Aorta (tissue), 5 donors: ENCODE measurements around the gene SFR1. TPM values are rescaled to one million over a fixed set of nuclear protein-coding genes. Genes with fewer than 3 reads are reported as not detected.
A peak's percentile ranks its signal among the peaks of the same experiment; 100 is the strongest.

ENCODE experiments used
- ATAC-seq: fragments of 200-7000 bp; cut with Tn5 transposase; one replicate; pipeline ENCODE4 v1.9.1; 2022; ENCODE audit warnings: moderate library complexity; ENCODE audit not compliant: low FRiP score
- DNase-seq, 2 donors: peaks; one replicate each; pipeline ENCODE4 v3.0.0-alpha.2; 2020
- H3K27ac ChIP-seq, 2 donors: one replicate each; pipeline ENCODE4 v1.5.1; 2013; ENCODE audit warnings: low read length in 2 of 2, mild to moderate bottlenecking in 2 of 2, moderate library complexity in 2 of 2, control low read depth in 1 of 2, inconsistent platforms in 1 of 2, low read depth in 1 of 2
- H3K27me3 ChIP-seq, 2 donors: one replicate each; pipeline ENCODE4 v1.6.1; 2013; ENCODE audit warnings: control low read depth in 1 of 2, low read length in 1 of 2, mild to moderate bottlenecking in 1 of 2, moderate library complexity in 1 of 2; ENCODE audit not compliant: insufficient read depth in 2 of 2, control insufficient read depth in 1 of 2
- H3K36me3 ChIP-seq, 2 donors: one replicate each; pipeline ENCODE4 v1.6.1; 2013; ENCODE audit warnings: control low read depth in 1 of 2, low read length in 1 of 2, mild to moderate bottlenecking in 1 of 2; ENCODE audit not compliant: insufficient read depth in 2 of 2, control insufficient read depth in 1 of 2
- H3K4me1 ChIP-seq, 2 donors: one replicate each; pipeline ENCODE4 v1.6.1; 2013; ENCODE audit warnings: low read length in 2 of 2, control low read depth in 1 of 2, mild to moderate bottlenecking in 1 of 2, moderate library complexity in 1 of 2; ENCODE audit not compliant: insufficient read depth in 2 of 2, control insufficient read depth in 1 of 2
- H3K4me3 ChIP-seq, 2 donors: one replicate each; pipeline ENCODE4 v1.5.1; 2013; ENCODE audit warnings: low read length in 2 of 2, control low read depth in 1 of 2, mild to moderate bottlenecking in 1 of 2
- H3K9me3 ChIP-seq: one replicate; pipeline ENCODE4 v1.6.1; 2013; ENCODE audit warnings: mild to moderate bottlenecking, low read length; ENCODE audit not compliant: control insufficient read depth
- WGBS, 2 donors: extraction: QIAGEN DNeasy Blood & Tissue Kit; methylation state at CpG; one replicate each; pipeline ENCODE4 v1.1.7; 2013; 5-methylcytosine and 5-hydroxymethylcytosine counted together
- intact Hi-C, 2 donors: fragments of 100-400 bp; cut with DNase I; formaldehyde crosslinking; loops; one replicate each; pipeline versions ENCODE4 v1.14.2 to v1.15.0; 2022
- long read RNA-seq, 2 donors: library from polyadenylated mRNA; unstranded; transcript quantifications; one replicate each; pipeline ENCODE4 v2.0.0, GENCODE V29; 2020 to 2021
- polyA plus RNA-seq, 2 donors: library from polyadenylated mRNA; stranded (reverse); fragments of 200-250 nt; gene quantifications; one replicate each; pipeline ENCODE4 v1.2.3, GENCODE V29; 2013
- total RNA-seq, 2 donors: library from RNA; stranded (reverse); fragmentation: NEBNext Ultra II Directional; extraction: Animal tissue kit (Norgen Biotek cat#: 25700); gene quantifications; one replicate each; pipeline ENCODE4 v1.2.1, GENCODE V29; 2021
- donor health status: healthy with polysubstance abuse.
- donor health status: Bipolar disorder and iron deficiency.
- donor health status: DM: no; HTN: no; CAD: no.
- donor health status: DM: no; HTN: no; CAD: no.
- donor health status: DM: yes; HTN: yes; CAD: no.

SFR1 gene, protein sequence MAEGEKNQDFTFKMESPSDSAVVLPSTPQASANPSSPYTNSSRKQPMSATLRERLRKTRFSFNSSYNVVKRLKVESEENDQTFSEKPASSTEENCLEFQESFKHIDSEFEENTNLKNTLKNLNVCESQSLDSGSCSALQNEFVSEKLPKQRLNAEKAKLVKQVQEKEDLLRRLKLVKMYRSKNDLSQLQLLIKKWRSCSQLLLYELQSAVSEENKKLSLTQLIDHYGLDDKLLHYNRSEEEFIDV
- total RNA-seq (1 to 10 TPM; 6.0 to 6.5 TPM), polyA plus RNA-seq (1 to 10 TPM; 6.8 to 8.9 TPM)
- long read RNA-seq, donor 1, transcript SFR1-202 (4 exons, 1,503 nt): major isoform, 22 of 28 reads
- long read RNA-seq, donor 1, partial matches to known transcripts: 3 of 28 reads
- long read RNA-seq, donor 1, other reads (novel, unspliced or antisense): 2 of 28 reads
- long read RNA-seq, donor 2, partial matches to known transcripts: 0 of 3 reads
- long read RNA-seq, donor 2, other reads (novel, unspliced or antisense): 0 of 3 reads

DNA sequence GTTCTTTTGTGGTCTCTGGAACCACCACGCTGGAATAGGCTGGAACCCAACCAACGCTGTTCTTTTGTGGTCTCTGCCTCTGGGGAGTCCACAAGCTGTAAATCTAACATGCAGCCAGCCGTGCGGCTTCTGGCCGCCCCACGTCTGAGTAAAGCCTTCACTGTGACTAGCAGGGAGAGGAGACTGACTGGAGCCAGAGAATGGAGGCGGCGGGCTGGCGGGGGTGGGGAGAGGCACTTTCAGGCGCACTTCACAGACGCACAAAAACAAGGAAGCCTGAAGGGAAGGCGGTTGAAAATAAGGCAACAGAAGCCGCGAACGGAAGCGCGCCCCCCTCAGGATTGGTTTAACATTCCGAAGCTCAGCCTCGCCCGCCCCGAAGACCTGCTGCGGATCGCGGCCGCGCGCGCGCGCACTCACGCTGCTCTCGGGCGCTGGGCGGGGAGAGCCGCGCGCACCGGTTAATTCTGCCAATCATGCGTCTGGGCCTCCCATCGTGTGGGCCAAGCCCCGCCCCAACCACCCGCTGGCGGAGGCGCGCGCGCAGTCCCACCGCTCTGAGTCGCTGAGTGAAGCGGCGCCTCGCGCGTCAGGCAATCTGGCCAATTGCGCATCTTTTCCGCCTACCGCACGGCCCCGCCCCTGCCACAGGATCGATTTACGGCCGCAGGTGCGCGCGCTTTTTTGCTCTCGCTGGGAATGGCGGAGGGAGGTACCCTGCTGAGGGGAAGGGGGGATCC, at the start of gene SFR1:
SFR1 (plus strand) TSS at position 687 of the 740 bp plus-strand sequence; CDS start at position 700, 13 bp downstream.
- peak; percentile 99 to 100 for DNase-seq
- Histone ChIP-seq H3K27ac (peak within 1 kb of the TSS; percentile 94 to 96), H3K4me1 (no peaks in the 10 kb centered on the region), H3K36me3 (no peaks in the 10 kb centered on the region), H3K4me3 (peak within 1 kb of the TSS; percentile 67 to 81), H3K27me3 (no peaks in the 10 kb centered on the region), H3K9me3 (no peaks in the 10 kb centered on the region)
- intact Hi-C loops: loop anchor here (1.0 to 5.0 kb wide), 5 partner anchors 74 to 234 kb away; partner anchors contain the start of genes SLK (in 1 of the 2) and STN1 (in 1 of the 2)
- peak; percentile 98 for ATAC-seq
- 0 to 1% methylated on average over 60 to 67 of the region's 67 CpGs for WGBS, 2 donors

DNA sequence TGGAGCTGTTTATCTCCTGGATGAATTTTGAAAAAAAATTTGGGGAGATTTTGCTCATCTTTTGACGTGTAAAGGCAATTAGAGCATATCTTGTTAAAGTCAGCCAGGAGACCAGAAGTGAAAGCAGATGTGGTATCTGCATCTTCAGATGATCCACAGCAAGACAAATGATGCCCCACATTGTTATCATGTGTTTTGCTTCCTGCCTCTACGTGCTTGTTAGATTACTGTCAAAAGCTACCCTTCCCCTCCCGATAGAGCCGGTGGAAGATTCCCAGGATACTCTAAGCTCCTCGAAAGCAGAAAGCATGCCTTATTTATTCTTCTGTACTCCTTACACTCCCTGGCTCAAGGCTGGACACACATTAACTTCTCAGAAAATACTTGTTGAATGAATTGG, 49.2 kb upstream of the SFR1 start:
- no peak for DNase-seq
- no peaks in the 10 kb centered on the region for H3K9me3 ChIP-seq
- no peaks in the 10 kb centered on the region for H3K27me3 ChIP-seq
- intact Hi-C loops: no loop called here
- no peaks in the 10 kb centered on the region for H3K36me3 ChIP-seq
- H3K4me1 ChIP-seq: no peaks in the 10 kb centered on the region
- no peak overlapping the region for H3K27ac ChIP-seq
- no peak for ATAC-seq
- 53 to 64% methylated on average over 5 of the region's 5 CpGs for WGBS, 2 donors
- H3K4me3 ChIP-seq: no peak overlapping the region

DNA sequence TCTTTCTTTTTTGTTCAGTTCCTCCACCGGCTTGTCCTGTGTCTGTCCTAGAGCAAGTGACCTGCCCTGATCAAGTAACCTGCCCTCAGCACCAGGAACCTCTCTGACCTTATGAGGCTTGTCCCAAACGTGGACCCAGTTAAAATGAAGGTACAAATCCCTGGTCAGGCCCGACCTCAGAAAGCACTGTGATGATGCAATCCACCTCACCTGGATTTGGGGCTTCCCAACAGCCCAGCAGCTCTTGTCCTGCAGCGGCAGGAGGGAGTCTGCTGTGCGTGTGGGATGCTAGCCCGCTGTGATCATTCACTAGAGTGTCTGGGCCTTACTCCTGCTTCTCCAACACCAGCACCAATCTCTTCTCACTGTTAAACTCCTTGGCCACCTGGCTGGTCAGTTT, 47.5 kb upstream of the SFR1 start:
- H3K36me3 ChIP-seq: no peaks in the 10 kb centered on the region
- H3K27me3 ChIP-seq: no peaks in the 10 kb centered on the region
- H3K4me1 ChIP-seq: no peaks in the 10 kb centered on the region
- ATAC-seq (no peak), DNase-seq (no peak)
- no peak overlapping the region for H3K27ac ChIP-seq
- H3K9me3 ChIP-seq: no peaks in the 10 kb centered on the region
- WGBS, 2 donors: 79 to 80% methylated on average over 6 of the region's 6 CpGs
- H3K4me3 ChIP-seq: no peak overlapping the region
- intact Hi-C loops: no loop called here

DNA sequence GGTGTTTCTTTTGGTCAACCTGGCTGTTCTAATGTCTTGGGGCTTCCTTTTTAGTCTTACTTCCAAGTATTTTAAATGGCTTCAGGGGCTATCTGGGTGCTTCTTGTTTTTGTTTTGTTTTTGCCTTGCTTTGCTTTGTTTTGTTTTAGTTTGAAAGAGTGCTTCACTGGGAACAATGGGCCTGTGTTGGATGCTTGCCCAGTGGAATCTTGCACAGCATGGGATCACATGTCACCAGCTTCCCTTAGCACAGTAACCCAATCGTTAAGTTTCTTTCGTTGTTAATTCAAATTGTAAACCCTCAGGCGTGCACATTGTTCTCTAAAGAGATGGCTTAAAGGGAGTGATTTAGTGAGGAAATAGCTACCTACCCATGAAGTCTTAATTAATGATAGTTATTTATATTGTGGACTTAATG, 45.2 kb upstream of the SFR1 start:
- Histone ChIP-seq H3K4me3 (no peak overlapping the region), H3K9me3 (no peaks in the 10 kb centered on the region), H3K4me1 (no peaks in the 10 kb centered on the region), H3K36me3 (no peaks in the 10 kb centered on the region), H3K27me3 (no peaks in the 10 kb centered on the region), H3K27ac (no peak overlapping the region)
- DNase-seq (peak in 1 of 2 donors; percentile 62), ATAC-seq (no peak)
- intact Hi-C loops: no loop called here
- WGBS, 2 donors: 42 to 47% methylated on average over 3 of the region's 3 CpGs

DNA sequence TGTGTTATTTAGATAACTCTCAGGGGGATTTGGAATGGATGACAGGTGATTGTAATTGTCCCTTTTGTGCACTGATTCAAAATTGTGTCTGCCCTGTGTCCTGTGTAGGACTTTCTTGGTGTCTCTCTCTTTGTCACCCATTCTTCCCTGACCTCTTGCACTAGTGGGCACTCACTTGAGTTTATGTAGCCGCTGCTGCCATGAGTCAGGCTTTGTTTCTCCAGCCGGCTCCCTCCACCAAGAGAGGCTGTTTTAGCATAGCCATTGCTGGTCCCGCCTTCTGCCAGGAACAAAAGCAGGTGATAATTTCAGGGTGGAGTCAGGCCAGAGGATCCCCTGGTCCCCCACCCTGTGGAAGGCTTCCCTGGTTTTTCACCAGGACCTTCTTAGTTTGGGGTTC, 44.7 kb upstream of the SFR1 start:
- WGBS, 2 donors: 42 to 52% methylated on average over 3 of the region's 3 CpGs
- no peak overlapping the region for H3K27ac ChIP-seq
- H3K36me3 ChIP-seq: no peaks in the 10 kb centered on the region
- no peak overlapping the region for H3K4me3 ChIP-seq
- ATAC-seq (no peak), DNase-seq (no peak)
- H3K9me3 ChIP-seq: no peaks in the 10 kb centered on the region
- H3K27me3 ChIP-seq: no peaks in the 10 kb centered on the region
- intact Hi-C loops: no loop called here
- H3K4me1 ChIP-seq: no peaks in the 10 kb centered on the region

DNA sequence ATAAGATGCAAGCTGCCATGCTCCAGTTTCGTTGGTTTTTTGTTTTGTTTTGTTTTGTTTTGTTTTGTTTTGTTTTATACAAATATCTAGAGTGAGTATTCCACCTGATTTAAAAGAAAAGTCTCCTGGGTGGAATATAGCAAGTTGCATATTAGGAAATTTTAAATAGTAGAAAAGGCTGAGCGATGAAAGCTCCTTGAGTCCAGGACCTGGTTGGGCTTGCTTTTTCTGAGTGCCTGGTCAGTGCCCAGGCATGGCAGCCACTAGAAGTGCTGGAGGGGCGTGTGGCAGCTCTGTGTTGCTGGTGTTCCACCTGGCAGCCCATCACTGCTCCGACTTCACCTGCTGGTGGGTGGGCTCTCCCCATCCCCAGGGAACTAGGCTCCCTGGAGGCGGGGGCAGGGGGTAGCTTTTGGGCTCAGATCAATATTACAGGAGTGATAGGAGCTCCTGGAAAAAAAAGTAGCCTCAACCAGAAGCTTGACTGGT, 44.3 kb upstream of the SFR1 start:
- Histone ChIP-seq H3K4me1 (no peaks in the 10 kb centered on the region), H3K36me3 (no peaks in the 10 kb centered on the region), H3K4me3 (no peak overlapping the region), H3K27me3 (no peaks in the 10 kb centered on the region), H3K27ac (no peak overlapping the region), H3K9me3 (no peaks in the 10 kb centered on the region)
- DNase-seq (no peak), ATAC-seq (no peak)
- intact Hi-C loops: no loop called here
- 71 to 77% methylated on average over 5 of the region's 5 CpGs for WGBS, 2 donors

DNA sequence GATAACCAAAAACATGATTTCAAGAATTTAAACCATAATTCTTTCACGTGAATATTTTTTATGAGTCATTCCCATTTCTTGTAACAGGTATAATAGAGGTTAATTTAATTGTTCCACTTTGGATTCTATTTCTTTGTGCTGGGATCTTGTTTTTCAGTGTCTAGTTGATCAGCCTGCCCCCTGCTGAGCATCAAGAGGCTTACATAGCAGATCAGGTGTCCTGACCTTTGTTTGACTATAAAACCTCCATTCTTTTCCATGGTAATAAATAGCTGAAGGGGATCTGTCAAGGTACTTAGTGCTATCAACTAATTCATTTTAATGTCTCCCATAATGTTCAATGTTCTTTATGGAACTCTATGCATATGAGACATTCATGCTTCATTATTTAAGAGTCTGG, 41.2 kb upstream of the SFR1 start:
- no peak for ATAC-seq
- Histone ChIP-seq H3K27me3 (no peaks in the 10 kb centered on the region), H3K27ac (no peak overlapping the region)

DNA sequence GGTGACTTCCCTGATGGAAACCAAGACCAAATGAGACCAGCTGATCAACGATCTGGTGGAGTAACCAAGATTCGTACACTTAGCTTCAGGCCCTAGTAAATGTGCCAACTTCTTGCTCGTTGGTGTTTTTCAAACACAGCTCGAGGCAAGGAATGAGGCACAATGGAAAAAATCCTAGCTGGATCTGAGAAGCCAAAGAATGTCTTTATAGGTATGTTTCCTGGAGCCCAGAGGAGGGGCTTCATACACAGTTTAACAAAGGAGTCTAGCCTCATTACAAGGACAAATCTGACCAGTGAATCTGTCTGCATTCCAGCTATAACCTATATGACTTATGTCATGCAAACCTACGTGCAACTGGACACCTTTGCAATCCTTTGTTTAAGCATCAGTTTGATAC, 40.0 kb upstream of the SFR1 start:
- no peak for DNase-seq

More for the DNA sequence above, 41.2 kb upstream of the SFR1 start:
- no peaks in the 10 kb centered on the region for H3K9me3 ChIP-seq
- H3K4me3 ChIP-seq: no peak overlapping the region
- 64 to 68% methylated on average over 1 of the region's 1 CpG for WGBS, 2 donors
- no peak for DNase-seq
- intact Hi-C loops: no loop called here
- H3K4me1 ChIP-seq: no peaks in the 10 kb centered on the region
- H3K36me3 ChIP-seq: no peaks in the 10 kb centered on the region

More for the DNA sequence above, 40.0 kb upstream of the SFR1 start:
- H3K4me1 ChIP-seq: no peaks in the 10 kb centered on the region
- WGBS, 2 donors: 30 to 35% methylated on average over 5 of the region's 5 CpGs
- H3K4me3 ChIP-seq: no peak overlapping the region
- H3K36me3 ChIP-seq: no peaks in the 10 kb centered on the region
- intact Hi-C loops: no loop called here
- H3K9me3 ChIP-seq: no peaks in the 10 kb centered on the region
- ATAC-seq: no peak
- H3K27me3 ChIP-seq: no peaks in the 10 kb centered on the region
- H3K27ac ChIP-seq: no peak overlapping the region
